ENCODE measurements around the gene TERT.

TERT gene

DNA sequence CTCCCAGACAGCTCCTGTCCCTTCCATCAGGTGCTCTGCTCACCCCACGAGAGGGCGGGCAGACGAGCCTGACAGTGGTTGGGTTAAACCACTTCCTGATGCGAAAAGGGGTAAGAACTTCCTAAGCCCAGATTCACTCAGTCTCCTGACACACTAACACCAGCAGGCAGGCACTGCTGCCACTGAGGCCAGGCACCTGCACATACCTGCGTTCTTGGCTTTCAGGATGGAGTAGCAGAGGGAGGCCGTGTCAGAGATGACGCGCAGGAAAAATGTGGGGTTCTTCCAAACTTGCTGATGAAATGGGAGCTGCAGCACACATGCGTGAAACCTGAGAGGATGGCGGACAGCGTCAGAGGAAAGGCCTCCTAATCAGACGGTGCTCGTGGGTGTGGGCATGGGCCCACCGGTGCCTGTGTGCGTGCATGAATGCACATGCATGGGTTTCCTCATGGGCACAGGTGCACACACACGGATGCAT is 39.7 kb downstream of the TERT start:
- DNase-seq = no peak

DNA sequence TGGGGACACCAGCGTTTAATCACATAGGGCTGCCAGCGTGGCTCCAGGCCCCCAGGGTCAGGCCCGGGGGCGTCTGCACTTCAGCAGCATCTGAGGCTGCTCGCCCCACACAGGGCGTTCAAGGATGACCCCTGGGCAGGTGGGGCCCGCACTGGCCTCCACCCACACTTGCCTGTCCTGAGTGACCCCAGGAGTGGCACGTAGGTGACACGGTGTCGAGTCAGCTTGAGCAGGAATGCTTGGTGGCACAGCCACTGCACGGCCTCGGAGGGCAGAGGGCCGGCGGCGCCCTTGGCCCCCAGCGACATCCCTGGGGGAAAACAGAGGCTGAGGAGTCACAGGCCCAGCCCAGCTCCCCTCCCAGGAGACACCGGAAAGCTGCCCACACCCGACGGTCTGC is 40.7 kb downstream of the TERT start:
- DNase-seq = no peak

DNA sequence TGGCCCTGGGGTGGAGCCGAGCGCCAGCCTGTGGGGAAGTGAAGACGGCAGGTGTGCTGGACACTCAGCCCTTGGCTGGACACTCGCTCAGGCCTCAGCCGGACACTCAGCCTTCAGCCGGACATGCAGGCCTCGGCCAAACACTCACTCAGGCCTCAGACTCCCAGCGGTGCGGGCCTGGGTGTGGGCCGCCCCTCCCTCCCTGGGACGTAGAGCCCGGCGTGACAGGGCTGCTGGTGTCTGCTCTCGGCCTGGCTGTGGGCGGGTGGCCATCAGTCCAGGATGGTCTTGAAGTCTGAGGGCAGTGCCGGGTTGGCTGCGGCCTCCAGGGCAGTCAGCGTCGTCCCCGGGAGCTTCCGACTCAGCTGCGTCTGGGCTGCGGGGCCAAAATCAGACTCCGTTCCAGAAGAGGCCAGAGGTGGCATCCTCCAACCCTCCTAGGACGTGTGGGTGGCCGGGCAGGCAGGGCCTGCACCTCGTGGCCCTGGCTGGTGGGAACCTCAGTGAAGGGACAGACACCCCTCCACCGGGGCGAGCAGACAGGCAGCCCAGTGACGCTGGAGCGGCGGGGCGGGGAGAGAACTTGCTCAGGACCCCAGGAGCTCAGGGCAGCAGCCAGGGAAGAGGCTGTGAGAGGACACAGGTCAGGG is 41.3 kb downstream of the TERT start:
- DNase-seq = no peak

DNA sequence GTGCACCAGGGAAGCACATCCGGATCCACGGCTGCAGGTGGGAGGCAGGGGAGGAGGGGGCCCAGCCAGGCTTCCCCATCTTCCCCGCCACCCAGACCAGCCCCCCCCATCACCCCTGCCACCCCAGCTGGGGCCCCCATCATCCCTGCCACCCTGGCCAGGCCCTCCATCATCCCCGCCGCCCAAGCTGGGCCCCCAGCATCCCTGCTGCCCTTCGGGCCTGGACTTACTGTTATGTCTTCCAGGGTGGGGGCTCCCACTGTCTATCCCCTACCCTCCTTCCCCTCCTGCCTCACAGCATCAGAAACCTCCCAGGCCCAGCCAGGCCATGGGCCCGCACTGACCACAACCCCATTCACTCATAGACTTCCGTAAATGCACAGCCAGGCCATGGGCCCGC is 42.2 kb downstream of the TERT start:
- no peak for DNase-seq

DNA sequence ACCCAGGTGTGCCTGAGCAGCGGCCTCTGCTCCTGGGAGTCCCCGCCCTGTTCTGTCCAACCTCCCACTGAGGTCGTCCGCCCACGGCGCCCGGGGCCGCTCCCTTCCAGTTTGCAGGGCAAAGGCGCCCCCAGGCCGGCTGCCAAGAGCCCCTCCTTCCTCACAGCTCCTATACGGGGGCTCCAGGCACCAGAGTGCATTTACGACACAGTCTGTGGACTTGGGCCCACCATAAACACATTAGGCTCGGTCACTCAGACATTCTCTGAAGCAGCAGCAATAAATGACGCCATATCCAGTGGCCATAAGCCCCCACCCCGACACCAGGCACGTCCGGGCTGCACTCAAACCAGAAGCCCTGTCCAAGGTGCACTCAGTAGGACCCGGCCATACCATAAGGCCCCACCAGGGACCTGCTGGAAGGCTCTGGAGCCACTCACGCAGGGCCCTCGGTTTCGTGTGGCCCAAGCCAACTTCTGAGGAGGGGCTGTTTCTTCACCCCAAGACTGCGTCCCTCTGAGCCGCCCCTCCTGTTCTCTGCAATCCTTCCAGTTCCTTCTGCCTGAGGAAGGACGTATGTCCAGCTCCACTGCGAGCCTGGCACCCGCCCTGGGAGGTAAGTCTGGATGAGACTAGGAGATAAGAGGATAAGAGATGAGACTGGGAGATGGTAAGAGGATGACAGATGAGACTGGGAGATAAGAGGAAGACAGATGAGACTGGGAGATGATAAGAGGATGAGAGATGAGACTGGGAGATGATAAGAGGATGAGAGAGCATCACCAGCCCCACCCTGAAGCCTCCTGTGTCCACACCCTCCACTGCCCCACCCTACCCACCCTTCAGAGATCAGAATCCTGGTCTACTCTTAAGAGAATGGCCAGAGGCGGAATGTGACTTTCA is 42.9 kb downstream of the TERT start:
- no peak for DNase-seq

DNA sequence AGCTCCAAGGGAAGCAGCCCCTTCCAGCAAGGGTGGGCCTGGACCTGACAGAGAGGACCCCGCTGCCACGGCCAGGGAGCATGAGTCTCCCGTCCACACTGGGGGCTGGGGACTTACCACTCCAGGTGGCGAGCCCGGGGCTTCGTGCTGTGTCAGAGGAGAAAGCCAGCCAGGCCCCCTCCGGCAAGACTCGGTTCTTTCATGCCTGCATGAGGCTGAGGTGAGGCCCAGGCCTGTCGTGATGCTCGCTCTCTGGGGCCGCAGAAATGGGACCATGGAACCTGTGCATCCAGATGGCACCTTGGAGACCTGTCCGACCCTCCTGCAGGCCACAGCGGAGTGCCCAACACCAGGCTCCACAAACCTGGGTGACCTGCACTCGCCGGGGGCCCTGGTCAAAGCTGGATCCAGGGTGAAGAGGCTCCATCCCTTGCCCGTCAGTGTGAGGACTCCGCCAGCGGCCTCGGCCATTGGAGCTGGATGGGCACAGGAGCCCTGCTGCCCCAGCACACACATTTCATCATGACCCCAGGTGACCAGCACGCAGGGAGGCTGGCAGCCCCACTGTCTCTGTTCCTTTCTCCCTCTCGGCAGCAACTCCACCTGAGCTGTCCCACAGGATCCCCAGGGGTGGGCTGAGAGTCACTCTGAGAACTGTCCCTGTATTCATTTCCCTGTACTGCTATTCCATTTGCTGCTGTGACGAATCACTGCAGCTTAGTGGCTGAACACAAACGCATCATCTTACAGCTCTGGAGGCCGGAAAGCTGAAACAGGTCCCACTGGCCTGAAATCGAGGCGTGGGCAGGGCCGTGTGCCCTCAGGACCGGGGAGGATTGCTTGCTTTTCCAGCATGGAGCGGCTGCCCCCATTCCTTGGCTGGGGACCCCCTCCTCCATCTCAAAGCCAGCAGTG is 45.2 kb downstream of the TERT start:
- no peak for DNase-seq

GRCh38 chr5:1247811-1248210 is 47.1 kb downstream of the TERT start:
- no peak for DNase-seq

- DNase-seq = no peak
These were observed 48.0 kb downstream of the TERT start for GRCh38 chr5:1246711-1247431.

DNA sequence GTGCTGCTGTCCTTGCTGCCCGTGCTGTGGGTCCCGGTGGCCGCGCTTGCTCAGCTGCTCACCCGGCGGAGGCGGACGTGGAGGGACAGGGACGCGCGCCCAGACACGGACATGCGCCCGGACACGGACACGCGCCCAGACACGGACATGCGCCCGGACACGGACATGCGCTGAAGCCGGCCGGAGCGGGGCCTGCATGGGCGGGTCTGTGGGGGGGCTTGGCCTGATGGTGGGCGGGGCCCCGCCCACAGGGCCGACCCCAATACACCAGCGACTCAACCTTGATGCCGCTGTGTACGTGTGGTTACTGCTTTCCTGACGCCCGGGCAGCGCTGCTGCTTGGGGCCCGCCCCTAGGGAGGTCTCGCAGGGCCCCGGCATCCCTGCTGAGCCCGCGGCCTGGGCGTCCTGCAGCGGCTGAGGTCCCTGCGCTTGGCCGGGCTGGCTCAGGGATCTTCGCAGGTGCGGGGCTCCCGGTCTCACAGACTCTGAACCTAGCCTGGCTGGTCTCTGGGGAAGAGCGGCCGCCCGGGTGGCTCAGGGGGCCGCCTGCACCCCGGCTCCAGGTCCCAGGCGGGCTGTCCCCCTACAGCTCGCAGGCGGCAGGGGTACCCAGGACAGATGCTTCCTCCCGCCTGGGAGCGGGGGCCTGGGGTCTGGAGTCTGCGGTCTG is 48.8 kb downstream of the TERT start:
- DNase-seq = no peak

GRCh38 chr5:1244976-1245375 is 49.9 kb downstream of the TERT start:
- DNase-seq = no peak

DNA sequence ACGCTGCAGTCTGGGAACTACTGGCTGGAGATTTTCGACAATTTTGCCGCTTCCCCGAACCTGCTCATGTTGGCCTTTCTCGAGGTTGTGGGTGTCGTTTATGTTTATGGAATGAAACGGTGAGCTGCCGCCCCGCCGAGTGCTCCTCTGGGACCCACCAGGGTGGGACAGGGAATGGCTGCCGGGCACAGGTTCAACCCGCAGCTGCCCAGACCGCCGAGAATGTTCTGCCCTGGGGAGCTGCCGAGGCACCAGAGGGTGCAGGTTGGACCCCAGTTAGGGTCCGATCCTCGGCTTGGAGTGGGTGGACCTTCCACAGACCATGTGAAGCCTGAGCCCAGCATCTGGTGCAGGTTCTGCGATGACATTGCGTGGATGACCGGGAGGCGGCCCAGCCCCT is 50.6 kb downstream of the TERT start:
- no peak for DNase-seq

DNA sequence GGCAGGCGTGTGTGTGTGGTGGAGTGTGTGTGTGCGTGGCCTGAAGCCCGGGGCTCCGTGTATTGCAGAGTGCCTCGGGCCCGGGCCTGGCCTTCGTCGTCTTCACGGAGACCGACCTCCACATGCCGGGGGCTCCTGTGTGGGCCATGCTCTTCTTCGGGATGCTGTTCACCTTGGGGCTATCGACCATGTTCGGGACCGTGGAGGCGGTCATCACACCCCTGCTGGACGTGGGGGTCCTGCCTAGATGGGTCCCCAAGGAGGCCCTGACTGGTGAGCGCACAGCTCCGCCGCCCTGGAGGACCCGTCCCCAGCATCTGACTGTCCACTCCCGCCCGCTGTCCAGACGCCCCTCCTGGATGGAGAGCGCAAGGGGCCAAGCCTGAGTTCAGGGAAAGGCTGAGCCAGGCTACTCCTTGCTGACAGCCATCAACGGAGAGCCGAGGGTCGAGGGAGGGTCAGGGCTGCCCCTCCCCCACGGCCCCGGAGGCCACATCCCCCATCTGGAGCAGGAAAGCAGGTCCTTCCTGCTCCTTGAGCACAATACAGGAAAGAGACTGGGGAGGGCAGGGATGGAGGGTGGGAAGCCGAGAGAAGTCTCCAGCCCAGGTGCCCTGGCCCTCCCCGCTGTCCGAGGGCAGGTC is 51.3 kb downstream of the TERT start:
- no peak for DNase-seq

- no peak for DNase-seq
These were observed 52.0 kb downstream of the TERT start for GRCh38 chr5:1242733-1243486.

DNA sequence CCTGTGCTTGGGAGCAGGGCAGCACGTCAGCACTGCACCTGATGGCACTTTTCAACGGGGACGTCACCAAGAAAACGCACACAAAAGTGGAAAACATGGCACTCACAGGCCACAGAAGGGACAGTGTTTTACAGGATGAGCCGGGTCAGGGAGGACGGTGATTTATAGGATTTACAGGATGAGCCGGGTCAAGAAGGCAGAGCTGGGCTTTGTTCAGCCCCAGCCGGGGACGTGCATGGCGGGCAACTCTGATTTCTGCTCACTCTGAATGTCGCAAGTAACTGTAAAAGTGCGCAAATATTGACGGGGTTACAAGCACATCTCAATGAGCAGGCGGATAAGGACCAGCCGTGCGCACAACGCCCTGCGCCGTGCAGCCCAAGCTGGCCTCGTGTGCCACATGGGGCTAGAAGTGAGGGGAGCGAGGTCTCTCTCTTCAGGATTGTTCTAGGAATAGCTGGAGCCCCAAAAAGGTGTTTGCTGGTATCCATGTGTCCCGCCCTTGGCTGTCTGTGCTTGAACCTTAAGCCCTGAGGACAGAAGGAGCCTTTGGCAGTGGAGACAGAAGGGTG is 53.3 kb downstream of the TERT start:
- DNase-seq = no peak

DNA sequence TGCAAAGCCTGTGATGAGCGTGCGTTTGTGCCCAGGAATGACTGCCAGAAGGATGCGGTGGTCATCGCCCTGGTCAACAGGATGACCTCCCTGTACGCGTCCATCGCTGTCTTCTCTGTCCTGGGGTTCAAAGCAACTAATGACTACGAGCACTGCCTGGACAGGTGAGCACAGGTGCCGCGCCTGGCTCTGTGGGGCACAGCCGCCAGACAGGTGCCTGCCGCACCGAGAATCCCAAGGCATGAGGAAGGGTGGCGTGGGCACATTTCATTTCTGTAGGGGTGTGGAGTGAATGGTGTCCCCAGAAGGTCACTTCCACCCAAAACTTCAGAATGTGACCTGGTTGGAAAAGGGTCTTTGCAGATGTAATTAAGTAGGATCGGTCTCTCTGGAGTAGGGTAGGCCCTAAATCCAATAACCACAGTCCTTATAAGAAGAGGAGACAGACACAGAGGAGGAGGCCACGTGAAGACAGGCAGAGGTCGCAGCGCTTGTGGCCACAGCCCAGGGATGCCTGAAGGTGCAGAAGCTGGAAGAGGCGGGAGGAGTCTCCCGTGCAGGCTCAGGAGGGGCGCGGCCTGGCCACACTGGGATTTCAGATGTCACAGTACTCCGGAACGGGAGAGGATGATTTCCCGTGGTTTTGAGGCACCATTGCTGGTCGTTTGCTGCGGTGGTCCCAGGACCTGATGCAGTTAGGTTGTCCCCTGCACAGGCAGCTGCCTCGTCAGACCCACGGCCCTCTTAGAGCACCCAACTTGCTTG is 54.2 kb downstream of the TERT start:
- DNase-seq = no peak

DNA sequence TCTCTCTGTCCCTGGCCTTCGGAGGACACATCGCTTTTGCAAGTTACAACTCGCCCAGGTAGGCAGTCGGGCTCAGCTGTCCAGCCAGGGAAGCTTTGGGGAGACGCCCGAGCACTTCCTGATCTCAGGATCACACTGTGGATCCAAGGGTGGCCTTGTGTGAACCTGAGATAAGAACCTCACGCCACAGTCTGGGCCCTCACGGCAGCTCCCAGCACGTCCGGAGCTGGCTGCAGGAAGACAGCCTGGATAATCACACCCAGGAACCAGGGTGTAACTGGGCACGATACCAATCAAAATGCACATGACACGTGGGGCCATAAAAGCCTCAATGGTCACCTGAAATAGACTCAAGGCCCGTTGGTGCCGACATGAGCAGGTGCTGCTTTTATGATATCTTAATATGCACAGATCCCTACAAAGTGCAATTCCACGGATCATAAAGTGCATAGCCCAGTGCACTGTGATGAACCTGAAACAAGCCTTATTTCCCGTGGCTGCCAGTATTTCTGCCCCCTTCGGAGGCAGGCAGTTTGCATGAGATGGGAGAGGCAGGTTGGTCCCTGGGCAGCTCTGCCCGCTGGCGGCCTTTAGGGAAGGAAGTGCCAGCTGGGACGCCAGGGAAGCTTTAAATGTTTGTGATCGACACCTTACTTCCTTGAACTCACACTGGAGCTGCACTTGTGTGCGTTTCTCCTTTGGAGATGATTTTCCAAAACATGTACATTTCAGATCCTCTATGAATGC is 55.2 kb downstream of the TERT start:
- no peak for DNase-seq

DNA sequence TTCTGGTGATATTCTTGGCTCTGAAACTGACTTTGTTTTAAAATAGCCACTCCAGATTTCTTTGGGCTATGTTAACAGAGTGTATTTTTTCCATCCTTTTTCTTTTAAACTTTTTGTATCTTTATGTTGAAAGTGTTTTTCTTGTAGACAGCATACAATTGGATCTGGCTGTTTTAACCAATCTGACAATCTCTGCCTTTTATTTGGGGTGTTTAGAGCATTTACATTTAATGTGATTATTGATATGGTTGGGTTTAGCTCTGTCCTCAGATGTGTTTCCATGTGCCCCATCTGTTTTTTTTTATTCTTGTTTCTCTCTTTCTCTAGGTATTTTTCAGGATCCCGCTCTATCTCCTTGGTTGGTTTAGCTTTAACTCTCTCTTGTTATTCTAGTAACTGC is 59.0 kb downstream of the TERT start:
- DNase-seq = no peak

DNA sequence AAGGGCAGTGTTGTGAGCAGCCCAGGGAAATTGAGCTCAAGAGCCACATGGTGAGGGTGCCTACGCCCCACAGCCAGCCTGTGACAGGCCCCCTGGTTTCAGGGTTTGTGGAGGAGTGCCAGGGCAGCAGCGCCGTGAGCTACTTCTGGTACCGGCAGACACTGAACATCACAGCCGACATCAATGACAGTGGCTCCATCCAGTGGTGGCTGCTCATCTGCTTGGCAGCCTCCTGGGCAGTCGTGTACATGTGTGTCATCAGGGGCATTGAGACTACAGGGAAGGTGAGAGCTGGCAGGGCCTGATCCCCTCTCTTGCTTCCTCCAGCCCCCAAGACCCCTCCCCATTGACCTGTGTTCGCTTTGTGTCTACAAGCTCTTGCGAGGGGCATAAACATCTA is 59.5 kb downstream of the TERT start:
- DNase-seq = no peak

DNA sequence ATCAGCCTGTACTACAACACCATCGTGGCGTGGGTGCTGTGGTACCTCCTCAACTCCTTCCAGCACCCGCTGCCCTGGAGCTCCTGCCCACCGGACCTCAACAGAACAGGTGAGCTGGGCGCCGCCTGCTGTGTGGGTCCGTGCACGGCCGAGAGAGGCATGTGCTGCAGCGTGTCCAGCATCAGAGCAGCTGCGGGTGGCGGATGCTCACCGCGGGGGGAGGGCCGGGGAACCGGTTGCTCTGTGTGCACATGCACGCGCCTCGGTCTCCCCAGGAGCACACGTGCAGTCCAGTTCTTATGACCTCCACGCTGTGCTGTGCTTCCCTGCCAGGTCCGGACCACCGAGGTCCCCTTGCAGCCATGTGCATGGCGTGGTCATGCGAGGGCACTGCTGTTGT is 62.1 kb downstream of the TERT start:
- DNase-seq = no peak
